Measurements from ENCODE around the gene GLIS1.

The GLIS1 gene

DNA sequence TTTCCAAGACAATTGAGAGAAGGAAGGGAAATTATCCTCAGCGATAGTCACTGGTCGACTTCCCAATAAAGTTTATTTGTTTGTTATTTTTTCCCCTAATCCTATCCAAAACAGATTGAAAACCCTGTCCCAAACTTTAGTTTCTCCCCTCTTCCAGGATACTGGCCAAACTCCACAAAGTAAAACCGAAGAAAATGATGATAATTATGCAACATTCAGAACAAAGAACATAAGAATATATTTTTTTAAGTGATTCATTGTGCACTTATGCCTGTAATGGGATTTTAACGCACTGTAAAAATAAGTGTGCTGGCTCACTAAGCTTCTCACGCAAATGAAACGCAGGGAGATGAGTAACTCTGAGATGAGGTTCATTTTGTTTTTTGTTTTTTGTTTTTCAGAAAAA is 6.0 kb downstream of the GLIS1 start:
- TF ChIP-seq CTBP1 (IDR thresholded peaks at IDR 0.05; ENCODE audit: borderline replicate concordance) (0 out of 2 replicates have a peak, but pooled peaks have one; percentile 10), ARNT (IDR thresholded peaks at IDR 0.05) (peak; percentile 98), SP1 (IDR thresholded peaks at IDR 0.05) (no peak)
- ChIA-PET POLR2A (no interaction called here), CTCF (interaction anchor here (1.9 kb wide), 1 partner anchor 17 kb away, joined by 6 read pairs; no protein-coding TSS in a partner anchor)
- DNase-seq (ENCODE audit: extremely low spot score) = no peak

DNA sequence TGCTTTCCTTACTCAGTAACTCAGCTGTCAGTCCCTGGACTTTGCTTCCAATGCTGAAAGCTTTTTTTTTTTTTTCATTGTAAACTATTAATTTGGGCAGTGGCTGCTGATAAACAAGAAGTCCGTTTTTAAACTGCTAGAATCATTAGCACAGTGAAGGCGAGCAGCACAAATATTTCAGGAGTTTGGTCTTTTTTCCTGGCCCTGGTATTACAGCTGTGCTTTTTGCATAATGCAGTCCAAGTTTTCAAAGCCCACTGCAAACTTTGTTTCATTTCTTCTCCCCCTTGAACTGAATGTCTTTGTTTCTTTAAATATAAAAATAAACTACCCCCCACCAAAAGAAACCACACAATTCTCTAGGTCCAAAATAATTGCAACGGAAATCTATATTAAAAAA is 6.6 kb downstream of the GLIS1 start:
- ChIA-PET CTCF (interaction anchor here (1.0 to 1.9 kb wide), 2 partner anchors 17 kb away, joined by 4 to 6 read pairs; no protein-coding TSS in a partner anchor), POLR2A (no interaction called here)
- TF ChIP-seq, protein P1, sequence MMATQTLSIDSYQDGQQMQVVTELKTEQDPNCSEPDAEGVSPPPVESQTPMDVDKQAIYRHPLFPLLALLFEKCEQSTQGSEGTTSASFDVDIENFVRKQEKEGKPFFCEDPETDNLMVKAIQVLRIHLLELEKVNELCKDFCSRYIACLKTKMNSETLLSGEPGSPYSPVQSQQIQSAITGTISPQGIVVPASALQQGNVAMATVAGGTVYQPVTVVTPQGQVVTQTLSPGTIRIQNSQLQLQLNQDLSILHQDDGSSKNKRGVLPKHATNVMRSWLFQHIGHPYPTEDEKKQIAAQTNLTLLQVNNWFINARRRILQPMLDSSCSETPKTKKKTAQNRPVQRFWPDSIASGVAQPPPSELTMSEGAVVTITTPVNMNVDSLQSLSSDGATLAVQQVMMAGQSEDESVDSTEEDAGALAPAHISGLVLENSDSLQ (IDR thresholded peaks at IDR 0.05) = no peak
- no peak for TF ChIP-seq BHLHE40 (IDR thresholded peaks at IDR 0.05; ENCODE audit: borderline replicate concordance)
- TF ChIP-seq SP1 (IDR thresholded peaks at IDR 0.05) = no peak
- TF ChIP-seq ZNF384 (IDR thresholded peaks at IDR 0.05) = no peak
- TF ChIP-seq NFRKB (IDR thresholded peaks at IDR 0.05) = no peak
- no peak for TF ChIP-seq FOXK2 (IDR thresholded peaks at IDR 0.05)
- TF ChIP-seq FOXA1 (IDR thresholded peaks at IDR 0.05) = no peak
- no peak for TF ChIP-seq LEF1 (IDR thresholded peaks at IDR 0.05; ENCODE audit: borderline replicate concordance)
- TF ChIP-seq TARDBP (IDR thresholded peaks at IDR 0.05) = no peak
- TF ChIP-seq ARNT (IDR thresholded peaks at IDR 0.05) = no peak
- no peak for TF ChIP-seq L3MBTL2 (conservative IDR thresholded peaks at IDR 0.05)
- TF ChIP-seq ELF4 (IDR thresholded peaks at IDR 0.05) = no peak
- TF ChIP-seq CTBP1 (IDR thresholded peaks at IDR 0.05; ENCODE audit: borderline replicate concordance) = no peak
- TF ChIP-seq HDGF (IDR thresholded peaks at IDR 0.05; ENCODE audit: borderline replicate concordance) = no peak
- no peak for TF ChIP-seq SUZ12 (IDR thresholded peaks at IDR 0.05)
- no peak for TF ChIP-seq FOXM1 (IDR thresholded peaks at IDR 0.05; ENCODE audit: borderline replicate concordance)
- DNase-seq (ENCODE audit: extremely low spot score) = no peak

DNA sequence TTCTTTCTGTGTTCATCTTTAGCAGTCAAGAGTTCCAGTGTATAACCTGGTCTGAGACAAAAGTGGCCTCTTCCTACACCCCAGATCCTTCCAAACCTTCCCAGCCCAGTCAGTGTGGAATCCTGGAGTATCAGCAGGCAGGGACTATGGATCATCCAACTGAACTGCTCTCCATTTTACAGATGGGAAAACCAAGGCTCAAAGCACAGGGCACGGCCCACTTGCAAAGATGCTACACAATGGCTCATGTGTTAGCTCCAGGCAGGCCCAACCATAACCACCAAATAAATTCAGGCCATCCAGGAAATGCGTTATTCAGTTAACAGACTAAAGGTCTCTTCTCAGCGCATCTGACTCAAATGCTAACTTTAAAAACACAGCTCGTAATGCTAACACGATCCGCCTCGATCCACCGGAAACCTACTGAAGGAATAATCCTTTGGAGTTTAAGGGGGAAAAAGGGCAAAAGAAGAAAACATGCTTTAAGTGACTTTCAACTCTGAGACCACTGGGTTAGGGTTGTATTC is 7.1 kb downstream of the GLIS1 start:
- CTCF ChIA-PET = interaction anchor here (0.8 to 1.0 kb wide), 2 partner anchors 16 to 129 kb away, joined by 3 to 4 read pairs; no protein-coding TSS in a partner anchor
- no peak for DNase-seq (ENCODE audit: extremely low spot score)
- POLR2A ChIA-PET = no interaction called here
- no peak for TF ChIP-seq ELF4 (IDR thresholded peaks at IDR 0.05)
- TF ChIP-seq TARDBP (IDR thresholded peaks at IDR 0.05) = no peak
- no peak for TF ChIP-seq FOXM1 (IDR thresholded peaks at IDR 0.05; ENCODE audit: borderline replicate concordance)
- no peak for TF ChIP-seq L3MBTL2 (conservative IDR thresholded peaks at IDR 0.05)
- no peak for TF ChIP-seq SP1 (IDR thresholded peaks at IDR 0.05)
- TF ChIP-seq LEF1 (IDR thresholded peaks at IDR 0.05; ENCODE audit: borderline replicate concordance) = no peak
- no peak for TF ChIP-seq CTBP1 (IDR thresholded peaks at IDR 0.05; ENCODE audit: borderline replicate concordance)

DNA sequence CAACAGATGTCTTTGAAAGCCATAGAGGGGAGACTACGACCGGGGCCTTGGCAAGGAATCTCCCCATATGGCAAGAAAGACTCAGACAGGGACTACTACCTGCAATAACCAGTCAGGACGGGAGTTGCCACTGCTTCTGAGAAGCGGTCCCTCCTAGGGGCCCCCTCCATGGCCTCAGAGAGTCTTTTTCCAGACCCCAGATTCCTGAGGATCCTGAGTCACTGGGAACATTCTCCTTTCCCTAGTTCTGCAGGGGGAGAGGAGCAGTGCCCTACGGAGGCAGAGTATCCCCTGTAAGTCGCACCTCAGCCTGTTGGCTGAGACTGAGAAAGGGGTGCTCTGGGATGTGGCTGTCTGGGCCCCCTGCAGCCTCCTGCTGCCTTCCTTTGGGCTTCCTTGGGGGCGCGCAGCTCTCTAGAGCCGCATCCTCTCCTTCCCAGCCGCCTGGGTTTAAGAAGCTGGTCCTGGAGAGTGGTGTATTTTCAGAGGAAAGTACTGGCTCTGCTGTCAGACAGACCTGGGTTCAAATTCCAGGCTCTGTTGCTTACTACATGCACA is 7.8 kb downstream of the GLIS1 start:
- TF ChIP-seq, protein P1 (IDR thresholded peaks at IDR 0.05) = no peak
- no peak for TF ChIP-seq FOXK2 (IDR thresholded peaks at IDR 0.05)
- TF ChIP-seq L3MBTL2 (conservative IDR thresholded peaks at IDR 0.05) = no peak
- no peak for TF ChIP-seq FOXM1 (IDR thresholded peaks at IDR 0.05; ENCODE audit: borderline replicate concordance)
- no peak for TF ChIP-seq HDGF (IDR thresholded peaks at IDR 0.05; ENCODE audit: borderline replicate concordance)
- no peak for TF ChIP-seq BHLHE40 (IDR thresholded peaks at IDR 0.05; ENCODE audit: borderline replicate concordance)
- no peak for TF ChIP-seq ELF4 (IDR thresholded peaks at IDR 0.05)
- TF ChIP-seq LEF1 (IDR thresholded peaks at IDR 0.05; ENCODE audit: borderline replicate concordance) = no peak
- TF ChIP-seq NFRKB (IDR thresholded peaks at IDR 0.05) = no peak
- no peak for TF ChIP-seq TARDBP (IDR thresholded peaks at IDR 0.05)
- TF ChIP-seq SUZ12 (IDR thresholded peaks at IDR 0.05) = no peak
- TF ChIP-seq FOXA1 (IDR thresholded peaks at IDR 0.05) = no peak
- TF ChIP-seq SP1 (IDR thresholded peaks at IDR 0.05) = no peak
- no peak for TF ChIP-seq ARNT (IDR thresholded peaks at IDR 0.05)
- no peak for TF ChIP-seq CTBP1 (IDR thresholded peaks at IDR 0.05; ENCODE audit: borderline replicate concordance)
- no peak for TF ChIP-seq ZNF384 (IDR thresholded peaks at IDR 0.05)
- POLR2A ChIA-PET = no interaction called here
- DNase-seq (ENCODE audit: extremely low spot score) = no peak
- CTCF ChIA-PET = interaction anchor here (0.8 kb wide), 1 partner anchor 129 kb away, joined by 3 read pairs; no protein-coding TSS in a partner anchor

DNA sequence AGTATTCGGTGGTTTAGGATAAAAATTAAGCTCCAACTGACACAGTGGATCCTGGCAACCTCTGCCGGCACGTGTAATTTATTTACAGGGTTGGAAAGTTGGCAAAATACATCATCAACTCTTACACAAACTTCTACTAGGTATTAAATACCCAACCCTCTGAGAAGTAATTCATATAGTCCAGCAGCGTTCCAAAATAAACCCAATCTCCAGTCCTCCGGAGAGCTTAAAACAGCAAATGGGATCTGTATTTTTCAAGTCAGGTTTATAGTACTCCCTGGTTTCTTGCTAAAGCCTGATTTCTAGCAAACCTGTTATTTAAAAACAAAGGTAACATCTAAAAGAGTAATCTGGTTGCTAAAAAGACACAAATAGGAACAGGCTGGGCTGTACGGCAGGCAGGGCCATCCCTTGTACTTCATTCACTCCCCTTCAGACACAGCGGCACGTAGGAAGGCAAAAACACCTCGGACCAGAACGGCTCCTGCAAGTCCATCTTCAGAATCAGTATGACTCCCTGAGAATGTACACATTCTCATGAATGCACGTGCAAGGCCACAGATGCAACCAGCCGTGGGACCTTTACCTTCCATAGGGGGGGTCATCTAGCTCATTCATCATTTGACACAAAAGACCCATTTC is 8.6 kb downstream of the GLIS1 start:
- DNase-seq (ENCODE audit: extremely low spot score) = no peak
- ChIA-PET POLR2A (interaction anchor here (1.0 kb wide), 1 partner anchor 15 kb away, joined by 4 read pairs; no protein-coding TSS in a partner anchor), CTCF (interaction anchor here (1.0 to 1.1 kb wide), 2 partner anchors 14 to 24 kb away, joined by 3 to 7 read pairs; no protein-coding TSS in a partner anchor)
- TF ChIP-seq SP1 (IDR thresholded peaks at IDR 0.05) (no peak), FOXK2 (IDR thresholded peaks at IDR 0.05) (no peak), L3MBTL2 (conservative IDR thresholded peaks at IDR 0.05) (no peak), LEF1 (IDR thresholded peaks at IDR 0.05; ENCODE audit: borderline replicate concordance) (no peak), ZNF384 (IDR thresholded peaks at IDR 0.05) (no peak), FOXM1 (IDR thresholded peaks at IDR 0.05; ENCODE audit: borderline replicate concordance) (no peak), SUZ12 (IDR thresholded peaks at IDR 0.05) (no peak), CTBP1 (IDR thresholded peaks at IDR 0.05; ENCODE audit: borderline replicate concordance) (no peak), HDGF (IDR thresholded peaks at IDR 0.05; ENCODE audit: borderline replicate concordance) (no peak), FOXA1 (IDR thresholded peaks at IDR 0.05) (no peak), ELF4 (IDR thresholded peaks at IDR 0.05) (no peak), ARNT (IDR thresholded peaks at IDR 0.05) (no peak), TARDBP (IDR thresholded peaks at IDR 0.05) (no peak), NFRKB (IDR thresholded peaks at IDR 0.05) (no peak), BHLHE40 (IDR thresholded peaks at IDR 0.05; ENCODE audit: borderline replicate concordance) (no peak)
- TF ChIP-seq, protein P1 (IDR thresholded peaks at IDR 0.05) = no peak
